ENCODE data around the gene PLA2G4E.

The PLA2G4E gene

GRCh38 chr15:42042602-42043400 lies 22.0 kb upstream of the PLA2G4E start:
- no peak for ATAC-seq
- TF ChIP-seq TSHZ2 (CRISPR knock-in tag; IDR thresholded peaks at IDR 0.05): no peak
- TF ChIP-seq SNAI2 (CRISPR knock-in tag; IDR thresholded peaks at IDR 0.05): no peak
- TF ChIP-seq ZNF565 (CRISPR knock-in tag; conservative IDR thresholded peaks at IDR 0.05; ENCODE audit: low read depth): no peak
- TF ChIP-seq ARNTL (CRISPR knock-in tag; IDR thresholded peaks at IDR 0.05; ENCODE audit: borderline replicate concordance, low read depth): no peak
- TF ChIP-seq POU6F1 (CRISPR knock-in tag; IDR thresholded peaks at IDR 0.05; ENCODE audit: borderline replicate concordance, low read depth): no peak
- TF ChIP-seq ZNF70 (CRISPR knock-in tag; IDR thresholded peaks at IDR 0.05): no peak
- no peak for TF ChIP-seq GLIS3 (CRISPR knock-in tag; IDR thresholded peaks at IDR 0.05)
- TF ChIP-seq PATZ1 (CRISPR knock-in tag; IDR thresholded peaks at IDR 0.05; ENCODE audit: borderline replicate concordance): no peak
- no peak for TF ChIP-seq ZC3H10 (CRISPR knock-in tag; IDR thresholded peaks at IDR 0.05)
- no peak for TF ChIP-seq RARB (CRISPR knock-in tag; IDR thresholded peaks at IDR 0.05)
- TF ChIP-seq OSR1 (CRISPR knock-in tag; IDR thresholded peaks at IDR 0.05): no peak
- no peak for TF ChIP-seq BACH2 (CRISPR knock-in tag; IDR thresholded peaks at IDR 0.05; ENCODE audit: borderline replicate concordance)
- no peak for TF ChIP-seq TCF4 (CRISPR knock-in tag; IDR thresholded peaks at IDR 0.05; ENCODE audit: borderline replicate concordance)

GRCh38 chr15:42038401-42038800 lies 17.6 kb upstream of the PLA2G4E start:
- ATAC-seq: no peak
- TF ChIP-seq TCF4 (CRISPR knock-in tag; IDR thresholded peaks at IDR 0.05; ENCODE audit: borderline replicate concordance) (no peak), ARNTL (CRISPR knock-in tag; IDR thresholded peaks at IDR 0.05; ENCODE audit: borderline replicate concordance, low read depth) (no peak), TOX (CRISPR knock-in tag; IDR thresholded peaks at IDR 0.05; ENCODE audit: borderline replicate concordance) (no peak), PATZ1 (CRISPR knock-in tag; IDR thresholded peaks at IDR 0.05; ENCODE audit: borderline replicate concordance) (no peak), ZNF8 (CRISPR knock-in tag; IDR thresholded peaks at IDR 0.05) (no peak), ZC3H10 (CRISPR knock-in tag; IDR thresholded peaks at IDR 0.05) (no peak), ZFP30 (CRISPR knock-in tag; IDR thresholded peaks at IDR 0.05) (no peak), RARB (CRISPR knock-in tag; IDR thresholded peaks at IDR 0.05) (no peak), ZNF70 (CRISPR knock-in tag; IDR thresholded peaks at IDR 0.05) (no peak)

- no peak for ATAC-seq
- no peak for TF ChIP-seq OSR1 (CRISPR knock-in tag; IDR thresholded peaks at IDR 0.05)
- no peak for TF ChIP-seq SNAI2 (CRISPR knock-in tag; IDR thresholded peaks at IDR 0.05)
- TF ChIP-seq TSHZ2 (CRISPR knock-in tag; IDR thresholded peaks at IDR 0.05): no peak
- TF ChIP-seq ZNF565 (CRISPR knock-in tag; conservative IDR thresholded peaks at IDR 0.05; ENCODE audit: low read depth): no peak
- no peak for TF ChIP-seq PPARA (CRISPR knock-in tag; IDR thresholded peaks at IDR 0.05; ENCODE audit: borderline replicate concordance)
- TF ChIP-seq ZFP3 (CRISPR knock-in tag; IDR thresholded peaks at IDR 0.05): no peak
- no peak for TF ChIP-seq CREB5 (CRISPR knock-in tag; IDR thresholded peaks at IDR 0.05; ENCODE audit: low read depth)
- no peak for TF ChIP-seq ZFP30 (CRISPR knock-in tag; IDR thresholded peaks at IDR 0.05)
- TF ChIP-seq CSDC2 (CRISPR knock-in tag; IDR thresholded peaks at IDR 0.05): no peak
- TF ChIP-seq PATZ1 (CRISPR knock-in tag; IDR thresholded peaks at IDR 0.05; ENCODE audit: borderline replicate concordance): no peak
- no peak for TF ChIP-seq TOX (CRISPR knock-in tag; IDR thresholded peaks at IDR 0.05; ENCODE audit: borderline replicate concordance)
- no peak for TF ChIP-seq ARNTL (CRISPR knock-in tag; IDR thresholded peaks at IDR 0.05; ENCODE audit: borderline replicate concordance, low read depth)
- TF ChIP-seq ZC3H10 (CRISPR knock-in tag; IDR thresholded peaks at IDR 0.05): no peak
- TF ChIP-seq RARB (CRISPR knock-in tag; IDR thresholded peaks at IDR 0.05): no peak
These were observed 16.8 kb upstream of the PLA2G4E start for GRCh38 chr15:42037656-42038055.
